Measurements from ENCODE around the gene LLGL2.
"Not testable (repeated sequence)": the region's sequence is repeated elsewhere in the genome, so short reads cannot be mapped to it uniquely, and the experiment has no call there.

The LLGL2 gene

GRCh38 chr17:75592348-75593020 is 67.0 kb downstream of the LLGL2 start:
- in situ Hi-C loops (cut with MboI; ENCODE audit: low pct_unique_long_range_greater_than_20kb, low sequenced_read_pairs, unreplicated experiment) = no loop called here
- no peak for DNase-seq (ENCODE audit: low spot score)
- no peak for TF ChIP-seq CTCF (IDR thresholded peaks at IDR 0.05; ENCODE audit: extremely low read depth, insufficient read depth, missing control alignments)

- DNase-seq (ENCODE audit: low spot score); in situ Hi-C loops (cut with MboI; ENCODE audit: low pct_unique_long_range_greater_than_20kb, low sequenced_read_pairs, unreplicated experiment): not testable (repeated sequence)
Measured at GRCh38 chr17:75593430-75593829, 67.9 kb downstream of the LLGL2 start.

- in situ Hi-C loops (cut with MboI; ENCODE audit: low pct_unique_long_range_greater_than_20kb, low sequenced_read_pairs, unreplicated experiment) = no loop called here
- DNase-seq (ENCODE audit: low spot score) = no peak
- no peak for TF ChIP-seq CTCF (IDR thresholded peaks at IDR 0.05; ENCODE audit: extremely low read depth, insufficient read depth, missing control alignments)
Measured at GRCh38 chr17:75594499-75595283, 69.2 kb downstream of the LLGL2 start.

GRCh38 chr17:75595284-75595919 is 69.9 kb downstream of the LLGL2 start:
- no peak for DNase-seq (ENCODE audit: low spot score)
- TF ChIP-seq CTCF (IDR thresholded peaks at IDR 0.05; ENCODE audit: extremely low read depth, insufficient read depth, missing control alignments) = no peak

GRCh38 chr17:75595920-75596313 is 70.4 kb downstream of the LLGL2 start:
- TF ChIP-seq CTCF (IDR thresholded peaks at IDR 0.05; ENCODE audit: extremely low read depth, insufficient read depth, missing control alignments) = no peak
- in situ Hi-C loops (cut with MboI; ENCODE audit: low pct_unique_long_range_greater_than_20kb, low sequenced_read_pairs, unreplicated experiment) = no loop called here
- DNase-seq (ENCODE audit: low spot score) = no peak

More at GRCh38 chr17:75595284-75595919, 69.9 kb downstream of the LLGL2 start:
- in situ Hi-C loops (cut with MboI; ENCODE audit: low pct_unique_long_range_greater_than_20kb, low sequenced_read_pairs, unreplicated experiment) = no loop called here

- no peak for DNase-seq (ENCODE audit: low spot score)
- in situ Hi-C loops (cut with MboI; ENCODE audit: low pct_unique_long_range_greater_than_20kb, low sequenced_read_pairs, unreplicated experiment) = no loop called here
- TF ChIP-seq CTCF (IDR thresholded peaks at IDR 0.05; ENCODE audit: extremely low read depth, insufficient read depth, missing control alignments) = no peak
Measured at GRCh38 chr17:75596320-75597087, 71.0 kb downstream of the LLGL2 start.
